HAP-1 (cell line): ENCODE data around the gene ZPBP2.
"Not testable (repeated sequence)": the region's sequence is repeated elsewhere in the genome, so short reads cannot be mapped to it uniquely, and the experiment has no call there.

Source experiments
- DNase-seq, 2 experiments: peaks; one replicate each; pipeline ENCODE4 v3.0.0-alpha.2; 2016 to 2020; ENCODE audit warnings: low spot score in 2 of 2
- H3K27me3 ChIP-seq: fragments of 250-450 bp; sonication (Bioruptor Pico); 2 replicates; pipeline ENCODE4 v1.5.1; 2020; ENCODE audit warnings: low read depth, mild to moderate bottlenecking, moderate library complexity
- H3K36me3 ChIP-seq: fragments of 250-450 bp; sonication (Bioruptor Pico); replicated peaks from 2 replicates; pipeline ENCODE4 v1.5.1; 2020; ENCODE audit warnings: mild to moderate bottlenecking
- H3K4me1 ChIP-seq: fragments of 250-450 bp; sonication (Bioruptor Pico); 2 replicates; pipeline ENCODE4 v1.5.1; 2020; ENCODE audit warnings: mild to moderate bottlenecking
- H3K4me3 ChIP-seq: fragments of 250-450 bp; sonication (Bioruptor Pico); 2 replicates; pipeline ENCODE4 v1.5.1; 2020; ENCODE audit warnings: mild to moderate bottlenecking, moderate library complexity
- H3K9me3 ChIP-seq: fragments of 250-450 bp; sonication (Bioruptor Pico); 2 replicates; pipeline ENCODE4 v1.5.1; 2020; ENCODE audit warnings: mild to moderate bottlenecking, moderate library complexity
- in situ Hi-C: fragments of 300-500 bp; cut with MboI; formaldehyde crosslinking; loops from 3 replicates; pipeline ENCODE4 v1.14.3; 2020; ENCODE audit warnings: low sequenced_read_pairs, inconsistent platforms, mixed read lengths

ZPBP2 gene

GRCh38 chr17:39867084-39867879, 720 bp upstream of the ZPBP2 start:
- in situ Hi-C loops: no loop called here
- no peaks in the 10 kb centered on the region for H3K9me3 ChIP-seq
- H3K36me3 ChIP-seq: no peaks in the 10 kb centered on the region
- H3K27me3 ChIP-seq: peaks cover 36% of the 10 kb centered on the region
- no peak overlapping the region for H3K4me3 ChIP-seq
- no peaks in the 10 kb centered on the region for H3K4me1 ChIP-seq
- DNase-seq: no peak

GRCh38 chr17:39868554-39868942, 546 bp downstream of the ZPBP2 start:
- Histone ChIP-seq H3K4me3 (no peak overlapping the region), H3K36me3 (no peaks in the 10 kb centered on the region), H3K9me3 (no peaks in the 10 kb centered on the region), H3K27me3 (peaks cover 25% of the 10 kb centered on the region), H3K4me1 (no peaks in the 10 kb centered on the region)
- no peak for DNase-seq
- in situ Hi-C loops: no loop called here

GRCh38 chr17:39870776-39871175, 2.8 kb downstream of the ZPBP2 start:
- no peak for DNase-seq
- Histone ChIP-seq H3K36me3 (no peaks in the 10 kb centered on the region), H3K9me3 (no peaks in the 10 kb centered on the region), H3K4me1 (no peaks in the 10 kb centered on the region), H3K4me3 (no peak overlapping the region), H3K27me3 (peaks cover 11% of the 10 kb centered on the region)
- in situ Hi-C loops: no loop called here

- no peak overlapping the region for H3K4me3 ChIP-seq
- peaks cover 14% of the 10 kb centered on the region for H3K27me3 ChIP-seq
- no peaks in the 10 kb centered on the region for H3K36me3 ChIP-seq
- DNase-seq: no peak
- in situ Hi-C loops: no loop called here
- H3K4me1 ChIP-seq: no peaks in the 10 kb centered on the region
- H3K9me3 ChIP-seq: no peaks in the 10 kb centered on the region
Measured at GRCh38 chr17:39871801-39872200, 3.8 kb downstream of the ZPBP2 start.

DNA sequence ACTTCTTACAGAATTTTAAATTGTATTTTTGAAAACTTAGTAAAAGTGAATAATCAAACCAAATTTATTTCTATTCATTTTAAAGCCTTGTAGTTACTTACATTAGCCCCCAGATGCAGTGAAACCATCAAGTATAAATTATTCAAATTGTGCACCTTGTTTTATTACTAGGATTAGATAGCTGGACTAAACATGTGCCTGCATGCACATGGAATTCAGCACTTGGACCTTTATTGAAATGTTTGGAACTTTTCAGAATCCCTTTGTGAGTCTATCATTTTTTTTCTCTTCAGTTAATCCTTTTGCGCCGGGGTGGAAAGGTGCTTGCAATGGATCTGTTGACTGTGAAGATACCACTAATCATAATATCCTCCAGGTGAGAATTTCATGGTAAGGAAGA, 4.7 kb downstream of the ZPBP2 start:
- Histone ChIP-seq H3K4me1 (no peaks in the 10 kb centered on the region), H3K9me3 (no peaks in the 10 kb centered on the region), H3K36me3 (no peaks in the 10 kb centered on the region), H3K27me3 (peaks cover 23% of the 10 kb centered on the region), H3K4me3 (no peak overlapping the region)
- in situ Hi-C loops: no loop called here
- DNase-seq: peak in 1 of 2 experiments; percentile 38

DNA sequence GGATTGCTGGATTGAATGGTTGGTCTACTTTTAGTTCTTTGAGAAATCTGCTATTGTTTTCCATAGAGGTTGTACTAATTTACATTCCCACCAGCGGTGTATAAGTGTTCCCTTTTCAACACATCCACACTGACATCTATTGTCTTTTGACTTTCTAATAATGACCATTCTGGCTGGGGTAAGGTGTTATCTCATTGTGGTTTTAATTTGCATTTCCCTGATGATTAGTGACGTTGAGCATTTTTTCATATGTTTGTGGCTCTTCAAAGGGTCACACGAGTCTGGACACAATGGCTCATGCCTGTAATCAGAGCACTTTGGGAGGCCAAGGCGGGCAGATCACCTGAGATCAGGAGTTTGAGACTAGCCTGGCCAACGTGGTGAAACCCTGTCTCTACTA, 18.1 kb downstream of the ZPBP2 start:
- H3K4me1 ChIP-seq, H3K9me3 ChIP-seq, H3K36me3 ChIP-seq, H3K4me3 ChIP-seq, DNase-seq, in situ Hi-C loops: not testable (repeated sequence)
- peaks cover 17% of the 10 kb centered on the region for H3K27me3 ChIP-seq

GRCh38 chr17:39887078-39887477, 19.1 kb downstream of the ZPBP2 start:
- DNase-seq: no peak
- no peaks in the 10 kb centered on the region for H3K4me1 ChIP-seq

GRCh38 chr17:39889200-39889599, 21.2 kb downstream of the ZPBP2 start:
- H3K4me3 ChIP-seq: no peak overlapping the region
- H3K4me1 ChIP-seq: no peaks in the 10 kb centered on the region
- H3K27me3 ChIP-seq: peaks cover 25% of the 10 kb centered on the region
- no peaks in the 10 kb centered on the region for H3K9me3 ChIP-seq
- DNase-seq: no peak
- in situ Hi-C loops: no loop called here
- H3K36me3 ChIP-seq: no peaks in the 10 kb centered on the region

More at GRCh38 chr17:39887078-39887477, 19.1 kb downstream of the ZPBP2 start:
- Histone ChIP-seq H3K4me3 (no peak overlapping the region), H3K36me3 (no peaks in the 10 kb centered on the region), H3K27me3 (peaks cover 24% of the 10 kb centered on the region), H3K9me3 (no peaks in the 10 kb centered on the region)
- in situ Hi-C loops: no loop called here

- no peak overlapping the region for H3K4me3 ChIP-seq
- in situ Hi-C loops: no loop called here
- no peak for DNase-seq
- H3K9me3 ChIP-seq: no peaks in the 10 kb centered on the region
- peaks cover 20% of the 10 kb centered on the region for H3K27me3 ChIP-seq
- no peaks in the 10 kb centered on the region for H3K4me1 ChIP-seq
- H3K36me3 ChIP-seq: no peaks in the 10 kb centered on the region
Measured at GRCh38 chr17:39894681-39895376, 26.8 kb downstream of the ZPBP2 start.

GRCh38 chr17:39898088-39898487, 30.1 kb downstream of the ZPBP2 start:
- in situ Hi-C loops: no loop called here
- no peak overlapping the region for H3K4me3 ChIP-seq

GRCh38 chr17:39899215-39899614, 31.2 kb downstream of the ZPBP2 start:
- H3K36me3 ChIP-seq: no peaks in the 10 kb centered on the region
- no peaks in the 10 kb centered on the region for H3K4me1 ChIP-seq
- in situ Hi-C loops: no loop called here
- no peak overlapping the region for H3K4me3 ChIP-seq
- no peaks in the 10 kb centered on the region for H3K9me3 ChIP-seq
- peaks cover 7% of the 10 kb centered on the region for H3K27me3 ChIP-seq
- DNase-seq: no peak

More at GRCh38 chr17:39898088-39898487, 30.1 kb downstream of the ZPBP2 start:
- Histone ChIP-seq H3K36me3 (no peaks in the 10 kb centered on the region), H3K4me1 (no peaks in the 10 kb centered on the region), H3K9me3 (no peaks in the 10 kb centered on the region), H3K27me3 (peaks cover 9% of the 10 kb centered on the region)
- no peak for DNase-seq

DNA sequence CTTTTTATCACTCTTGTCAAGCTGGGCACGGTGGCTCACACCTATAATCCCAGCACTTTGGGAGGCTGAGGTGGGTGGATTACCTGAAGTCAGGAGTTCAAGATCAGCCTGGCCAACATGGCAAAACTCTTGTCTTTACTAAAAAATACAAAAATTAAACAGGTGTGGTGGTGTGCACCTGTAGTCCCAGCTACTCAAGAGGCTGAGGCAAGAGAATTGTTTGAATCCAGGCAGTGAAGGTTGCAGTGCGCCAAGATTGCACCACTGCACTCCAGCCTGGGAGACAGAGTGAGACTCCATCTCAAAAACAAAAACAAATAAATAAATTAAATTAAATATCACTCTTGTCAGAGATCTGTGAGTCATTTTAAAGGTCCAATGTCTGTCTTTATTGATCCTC, 34.0 kb downstream of the ZPBP2 start:
- H3K27me3 ChIP-seq, H3K36me3 ChIP-seq, H3K9me3 ChIP-seq, H3K4me1 ChIP-seq, in situ Hi-C loops, H3K4me3 ChIP-seq, DNase-seq: not testable (repeated sequence)

DNA sequence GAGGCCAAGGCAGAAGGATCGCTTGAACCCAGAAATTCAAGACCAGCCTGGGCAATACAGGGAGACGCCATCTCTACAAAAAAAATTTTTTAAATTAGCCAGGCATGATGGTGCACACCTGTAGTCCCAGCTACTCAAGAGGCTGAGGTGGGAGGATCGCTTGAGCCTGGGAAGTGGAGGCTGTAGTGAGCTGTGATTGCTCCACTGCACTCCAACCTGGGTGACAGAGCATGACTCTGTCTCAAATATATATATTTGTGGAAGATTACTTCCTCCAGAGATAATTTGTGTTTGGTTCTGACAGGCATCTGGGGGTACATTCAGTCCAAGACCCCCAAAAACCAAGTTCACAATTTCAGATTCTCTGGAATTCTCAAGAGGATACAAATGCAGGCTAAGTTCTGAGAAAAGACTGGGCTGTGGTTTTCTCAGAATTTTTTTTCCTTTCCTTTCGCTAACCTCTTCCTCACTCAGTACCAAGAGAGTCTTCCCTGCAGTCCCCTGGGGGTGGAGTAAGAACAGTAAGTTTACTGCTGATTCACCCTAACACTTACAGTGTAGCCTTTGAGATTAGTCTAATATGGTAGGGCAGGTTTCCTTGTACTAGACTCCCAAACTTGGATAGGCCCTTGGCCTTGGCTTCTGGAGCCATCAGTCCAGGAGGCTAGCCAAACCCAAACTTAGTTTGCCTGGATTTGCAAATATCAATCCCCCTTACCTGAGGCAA, 35.3 kb downstream of the ZPBP2 start:
- in situ Hi-C loops: no loop called here
- Histone ChIP-seq H3K4me3 (no peak overlapping the region), H3K27me3 (0 out of 2 replicates have a peak, but pooled peaks cover under 1% of the 10 kb centered on the region), H3K9me3 (no peaks in the 10 kb centered on the region), H3K4me1 (no peaks in the 10 kb centered on the region), H3K36me3 (no peaks in the 10 kb centered on the region)
- DNase-seq: no peak

GRCh38 chr17:39904990-39905288, 36.9 kb downstream of the ZPBP2 start:
- no peaks in the 10 kb centered on the region for H3K36me3 ChIP-seq
- no peaks in the 10 kb centered on the region for H3K27me3 ChIP-seq
- no peak overlapping the region for H3K4me3 ChIP-seq
- no peaks in the 10 kb centered on the region for H3K4me1 ChIP-seq
- in situ Hi-C loops: no loop called here
- DNase-seq: no peak
- no peaks in the 10 kb centered on the region for H3K9me3 ChIP-seq
